T-cell (primary cell): Measurements from ENCODE around the gene ZNF445. TPM values are rescaled to one million over a fixed set of nuclear protein-coding genes. Genes with fewer than 3 reads are reported as not detected.

ENCODE experiments used
- total RNA-seq, 35 experiments: library from RNA in 6 of 35; stranded (reverse) in 6 of 35; fragments of 120-200 nt in 1 of 35; gene quantifications; one replicate each; pipeline versions ENCODE4 v1.2.1 to v1.2.4 and lab custom pipeline; 2013 to 2026

ZNF445 gene
- total RNA-seq, 5 donors from 2014 or later (not counting 1 experiment from before 2014, with no cell fraction given), result 14.1 to 34.8 (median 29.6) TPM

Other genes with a start within 250 kb of the ZNF445 start
- not detected for gene TOPAZ1, start 235.8 kb downstream of the ZNF445 start, total RNA-seq
- 10 to 100 TPM in 4 of 5 donors, 1 to 10 TPM in 1; 8.4 to 16.5 (median 13.4) TPM for gene TCAIM, start 138.9 kb downstream of the ZNF445 start, total RNA-seq
- gene ZKSCAN7, start 77.5 kb upstream of the ZNF445 start, total RNA-seq, result 1 to 10 TPM; 1.3 to 6.0 (median 4.2) TPM
- under 1 TPM; 0.23 to 0.95 (median 0.60) TPM for gene ZNF660, start 107.3 kb upstream of the ZNF445 start, total RNA-seq
- 10 to 100 TPM in 3 of 5 donors, 1 to 10 TPM in 2; 8.2 to 16.0 (median 14.4) TPM for gene ZNF197, start 147.4 kb upstream of the ZNF445 start, total RNA-seq
- gene ZNF35, start 171.1 kb upstream of the ZNF445 start, total RNA-seq, result 1 to 10 TPM; 2.2 to 3.5 (median 3.0) TPM
- 1 to 10 TPM; 1.9 to 4.6 (median 2.7) TPM for gene ZNF502, start 235.0 kb upstream of the ZNF445 start, total RNA-seq